B cell (primary cell): ENCODE results near the gene NPAS3. TPM values are rescaled to one million over a fixed set of nuclear protein-coding genes. Genes with fewer than 3 reads are reported as not detected.

Experiments
- ATAC-seq: fragments of 200-7000 bp; cut with Tn5 transposase; one replicate; pipeline ENCODE4 v1.10.0; 2021; ENCODE audit warnings: low read depth, mild to moderate bottlenecking, moderate number of reproducible peaks, moderate library complexity
- CTCF ChIA-PET: fragments of 350-600 bp; sonication (Branson Sonifier 250); formaldehyde crosslinking; loops from one replicate; lab custom pipeline; 2021; ENCODE audit warnings: antibody characterized with exemption, inconsistent platforms; lab: Charles Lee
- POLR2A ChIA-PET: fragments of 350-600 bp; sonication (Branson Sonifier 250); formaldehyde crosslinking; loops from one replicate; lab custom pipeline; 2021; ENCODE audit warnings: antibody characterized with exemption; lab: Charles Lee
- DNase-seq: peaks from one replicate; pipeline ENCODE4 v3.0.0; 2013
- H2AFZ ChIP-seq: 2 replicates; pipeline ENCODE4 v1.6.1; 2012; ENCODE audit warnings: mild to moderate bottlenecking, low read depth, low read length; ENCODE audit not compliant: insufficient read depth, poor library complexity, severe bottlenecking
- H3K27ac ChIP-seq, 2 donors: 1 replicate in 1 of 2; 2 replicates in 1 of 2; pipeline ENCODE4 v1.5.1; 2012 to 2013; ENCODE audit warnings: low read length in 2 of 2, mild to moderate bottlenecking in 2 of 2, moderate library complexity in 1 of 2
- H3K27me3 ChIP-seq, 4 experiments: fragments of 200-600 bp in 1 of 4; sonication (generic) in 1 of 4; replicated peaks in 1 of 4; 1 replicate in 2 of 4; 2 replicates in 2 of 4; pipeline versions ENCODE4 v1.6.1 to v1.7.0; 2013 to 2016; ENCODE audit warnings: low read length in 3 of 4, mild to moderate bottlenecking in 2 of 4, mixed read lengths in 1 of 4, moderate library complexity in 1 of 4; ENCODE audit not compliant: insufficient read depth in 4 of 4, control insufficient read depth in 3 of 4; ENCODE audit errors: control extremely low read depth in 1 of 4
- H3K36me3 ChIP-seq, 2 experiments: replicated peaks in 1 of 2; 1 replicate in 1 of 2; 2 replicates in 1 of 2; pipeline versions ENCODE4 v1.6.1 to v1.7.1; 2013; ENCODE audit warnings: low read length in 1 of 2; ENCODE audit not compliant: insufficient read depth in 2 of 2, control insufficient read depth in 1 of 2; ENCODE audit errors: control extremely low read depth in 1 of 2, extremely low read depth in 1 of 2
- H3K4me1 ChIP-seq, 2 donors: fragments of 200-600 bp in 1 of 2; sonication (generic) in 1 of 2; 1 replicate in 1 of 2; 2 replicates in 1 of 2; pipeline versions ENCODE4 v1.5.1 to v1.6.1; 2013 to 2017; ENCODE audit warnings: low read length in 2 of 2; ENCODE audit not compliant: control insufficient read depth in 2 of 2, insufficient read depth in 2 of 2
- H3K4me2 ChIP-seq: replicated peaks from 2 replicates; pipeline ENCODE3; 2012; ENCODE audit warnings: mild to moderate bottlenecking, low read depth, low read length; ENCODE audit not compliant: poor library complexity, severe bottlenecking
- H3K4me3 ChIP-seq, 5 experiments: fragments of 200-600 bp in 1 of 5; sonication (generic) in 1 of 5; 1 replicate in 3 of 5; 2 replicates in 2 of 5; pipeline versions ENCODE4 v1.5.1 to v1.7.0; 2011 to 2016; ENCODE audit warnings: low read length in 4 of 5, mild to moderate bottlenecking in 4 of 5, low read depth in 2 of 5, control low read depth in 1 of 5, moderate library complexity in 1 of 5; ENCODE audit not compliant: insufficient read depth in 1 of 5; ENCODE audit errors: control extremely low read depth in 1 of 5, extremely low read depth in 1 of 5
- H3K79me2 ChIP-seq: fragments of 200-600 bp; sonication (generic); one replicate; pipeline ENCODE4 v1.6.0; 2016; ENCODE audit warnings: low read length; ENCODE audit not compliant: control insufficient read depth, insufficient read depth
- H3K9ac ChIP-seq: fragments of 200-600 bp; sonication (generic); 2 replicates; pipeline ENCODE4 v1.6.1; 2017; ENCODE audit warnings: mild to moderate bottlenecking, low read length, moderate library complexity
- H3K9me3 ChIP-seq, 3 donors: one replicate each; pipeline versions ENCODE4 v1.6.1 to v1.7.1; 2013; ENCODE audit warnings: low read length in 2 of 3; ENCODE audit not compliant: control insufficient read depth in 2 of 3, insufficient read depth in 1 of 3; ENCODE audit errors: control extremely low read depth in 1 of 3
- H4K20me1 ChIP-seq: 2 replicates; pipeline ENCODE4 v1.6.0; 2012; ENCODE audit warnings: mild to moderate bottlenecking, low read length; ENCODE audit not compliant: insufficient read depth, control insufficient read depth, poor library complexity, severe bottlenecking
- H3K27ac Mint-ChIP-seq: one replicate; pipeline ENCODE4 v1.8.0; 2021; ENCODE audit warnings: mixed read lengths
- H3K27me3 Mint-ChIP-seq: one replicate; pipeline ENCODE4 v1.8.0; 2021; ENCODE audit warnings: mixed read lengths
- H3K4me1 Mint-ChIP-seq: one replicate; pipeline ENCODE4 v1.8.0; 2021; ENCODE audit warnings: mixed read lengths
- H3K4me3 Mint-ChIP-seq: one replicate; pipeline ENCODE4 v1.8.0; 2021; ENCODE audit warnings: mixed read lengths
- H3K9me3 Mint-ChIP-seq: one replicate; pipeline ENCODE4 v1.8.0; 2022; ENCODE audit warnings: mixed read lengths; ENCODE audit not compliant: insufficient read depth
- EZH2 ChIP-seq: IDR thresholded peaks from 2 replicates; pipeline ENCODE4 v1.6.1; 2012; ENCODE audit warnings: borderline replicate concordance, low read depth, mild to moderate bottlenecking, moderate library complexity, low read length; ENCODE audit not compliant: insufficient read depth, poor library complexity, severe bottlenecking
- WGBS: methylation state at CpG from one replicate; pipeline ENCODE4 v1.1.5; 2013; ENCODE audit warnings: missing lambda C conversion rate; ENCODE audit not compliant: insufficient coverage; 5-methylcytosine and 5-hydroxymethylcytosine counted together
- intact Hi-C: fragments of 100-400 bp; cut with micrococcal nuclease; formaldehyde crosslinking; loops from one replicate; pipeline ENCODE4 v1.10.0; 2022
- polyA plus RNA-seq: library from polyadenylated mRNA; depleted of rRNA; stranded (reverse); fragments of >200 nt; gene quantifications from 2 replicates; pipeline ENCODE4 v1.2.3, GENCODE V29; 2012
- total RNA-seq, 2 donors: library from RNA; stranded (reverse); fragments of 120-200 nt in 1 of 2; gene quantifications; 1 replicate in 1 of 2; 2 replicates in 1 of 2; pipeline versions ENCODE4 v1.2.3 to v1.2.4, GENCODE V29; 2013 to 2022
- TF ChIP-seq, protein P1 (sequence below): fragments of 200-600 bp; IDR thresholded peaks from one replicate; pipeline ENCODE4 v1.8.0; 2022; ENCODE audit warnings: antibody characterized with exemption, mild to moderate bottlenecking

NPAS3 gene
- total and polyA plus RNA-seq, 2 donors (not counting 1 experiment from before 2014, with no cell fraction given) = not detected

DNA sequence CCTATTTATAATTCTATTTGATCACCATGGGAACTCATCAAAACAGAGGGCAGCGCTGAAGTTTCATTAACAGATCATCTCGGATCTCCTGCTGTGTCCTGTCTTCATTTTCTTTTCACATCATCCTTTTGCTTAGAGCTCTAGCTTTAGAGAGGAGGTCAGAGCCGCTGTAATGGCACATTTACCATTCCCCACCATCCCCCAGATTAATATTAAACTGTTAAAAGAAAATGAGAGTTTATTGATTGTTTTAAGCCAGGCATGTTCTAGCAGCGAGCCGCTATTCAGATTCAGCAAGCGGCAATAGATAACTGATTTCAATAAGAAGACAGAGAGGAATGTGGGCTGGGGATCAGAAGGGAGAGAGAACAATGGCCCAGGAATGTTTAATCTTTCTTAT is 703.4 kb downstream of the NPAS3 start:
- Histone ChIP-seq H3K4me2 (no peak overlapping the region), H2AFZ (no peak overlapping the region), H3K27me3 (no peaks in the 10 kb centered on the region), H4K20me1 (no peaks in the 10 kb centered on the region), H3K36me3 (no peaks in the 10 kb centered on the region), H3K9me3 (no peaks in the 10 kb centered on the region), H3K27ac (no peak overlapping the region), H3K4me3 (no peak overlapping the region), H3K4me1 (no peaks in the 10 kb centered on the region), H3K9ac (no peak overlapping the region), H3K79me2 (no peaks in the 10 kb centered on the region)
- no peak overlapping the region for H3K27ac Mint-ChIP-seq
- ChIA-PET CTCF (no interaction called here), POLR2A (no interaction called here)
- TF ChIP-seq, protein P1, sequence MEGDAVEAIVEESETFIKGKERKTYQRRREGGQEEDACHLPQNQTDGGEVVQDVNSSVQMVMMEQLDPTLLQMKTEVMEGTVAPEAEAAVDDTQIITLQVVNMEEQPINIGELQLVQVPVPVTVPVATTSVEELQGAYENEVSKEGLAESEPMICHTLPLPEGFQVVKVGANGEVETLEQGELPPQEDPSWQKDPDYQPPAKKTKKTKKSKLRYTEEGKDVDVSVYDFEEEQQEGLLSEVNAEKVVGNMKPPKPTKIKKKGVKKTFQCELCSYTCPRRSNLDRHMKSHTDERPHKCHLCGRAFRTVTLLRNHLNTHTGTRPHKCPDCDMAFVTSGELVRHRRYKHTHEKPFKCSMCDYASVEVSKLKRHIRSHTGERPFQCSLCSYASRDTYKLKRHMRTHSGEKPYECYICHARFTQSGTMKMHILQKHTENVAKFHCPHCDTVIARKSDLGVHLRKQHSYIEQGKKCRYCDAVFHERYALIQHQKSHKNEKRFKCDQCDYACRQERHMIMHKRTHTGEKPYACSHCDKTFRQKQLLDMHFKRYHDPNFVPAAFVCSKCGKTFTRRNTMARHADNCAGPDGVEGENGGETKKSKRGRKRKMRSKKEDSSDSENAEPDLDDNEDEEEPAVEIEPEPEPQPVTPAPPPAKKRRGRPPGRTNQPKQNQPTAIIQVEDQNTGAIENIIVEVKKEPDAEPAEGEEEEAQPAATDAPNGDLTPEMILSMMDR = no peak
- no peak for TF ChIP-seq EZH2
- no peaks in the 10 kb centered on the region for H3K27me3 Mint-ChIP-seq
- no peak overlapping the region for H3K4me3 Mint-ChIP-seq
- H3K9me3 Mint-ChIP-seq = no peaks in the 10 kb centered on the region
- ATAC-seq (no peak), DNase-seq (no peak)
- intact Hi-C loops = no loop called here
- 97% methylated on average over 3 of the region's 6 CpGs for WGBS
- H3K4me1 Mint-ChIP-seq = no peaks in the 10 kb centered on the region

DNA sequence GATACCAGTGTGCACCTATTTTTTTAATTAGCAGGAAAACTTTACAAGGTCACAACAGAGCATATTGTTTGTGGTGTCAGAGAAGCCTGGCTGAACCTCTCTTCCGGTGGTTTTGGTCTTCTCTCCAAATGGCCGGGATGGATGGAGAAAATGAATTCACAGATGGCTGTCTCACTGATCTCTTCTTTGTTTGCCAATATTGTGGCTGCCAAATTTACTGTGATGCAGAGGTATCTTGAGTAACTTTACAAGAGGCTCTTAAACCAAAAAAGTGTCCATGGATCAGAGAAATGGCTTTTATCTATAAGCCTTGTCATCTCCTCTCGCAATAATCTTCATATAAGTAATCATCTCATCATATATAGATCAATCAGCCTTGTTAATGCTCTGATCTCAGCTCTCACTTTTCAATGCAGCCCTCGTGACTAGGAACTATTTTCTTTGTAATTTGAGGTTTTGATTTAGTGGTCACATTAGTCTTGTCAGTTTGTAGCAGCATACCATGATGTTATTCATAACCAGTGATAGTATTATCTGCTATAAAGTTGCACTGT is 704.1 kb downstream of the NPAS3 start:
- no peaks in the 10 kb centered on the region for H3K4me1 ChIP-seq
- H2AFZ ChIP-seq = no peak overlapping the region
- H3K4me2 ChIP-seq = no peak overlapping the region
- H3K27ac Mint-ChIP-seq = no peak overlapping the region
- no peaks in the 10 kb centered on the region for H3K79me2 ChIP-seq
- DNase-seq (no peak), ATAC-seq (no peak)
- no peak overlapping the region for H3K4me3 Mint-ChIP-seq
- TF ChIP-seq, protein P1 = no peak
- TF ChIP-seq EZH2 = no peak
- H3K36me3 ChIP-seq = no peaks in the 10 kb centered on the region
- no peaks in the 10 kb centered on the region for H4K20me1 ChIP-seq
- POLR2A ChIA-PET = no interaction called here
- no peak overlapping the region for H3K27ac ChIP-seq
- CTCF ChIA-PET = no interaction called here
- H3K9me3 ChIP-seq = no peaks in the 10 kb centered on the region
- H3K27me3 Mint-ChIP-seq = no peaks in the 10 kb centered on the region
- no peak overlapping the region for H3K9ac ChIP-seq
- H3K9me3 Mint-ChIP-seq = no peaks in the 10 kb centered on the region
- no peaks in the 10 kb centered on the region for H3K27me3 ChIP-seq
- WGBS = 84% methylated on average over 2 of the region's 4 CpGs
- H3K4me3 ChIP-seq = no peak overlapping the region
- H3K4me1 Mint-ChIP-seq = no peaks in the 10 kb centered on the region
- intact Hi-C loops = no loop called here
